ENCODE measurements around the gene L2HGDH.

Gene L2HGDH

GRCh38 chr14:50301914-50302313 is 10.1 kb downstream of the L2HGDH start:
- H3K36me3 Mint-ChIP-seq = peaks cover 30% of the 10 kb centered on the region
- H3K9me3 Mint-ChIP-seq = no peaks in the 10 kb centered on the region
- DNase-seq = no peak
- H3K4me1 Mint-ChIP-seq = no peaks in the 10 kb centered on the region
- H3K27ac Mint-ChIP-seq = no peak overlapping the region
- no peak overlapping the region for H3K4me3 Mint-ChIP-seq
- no peaks in the 10 kb centered on the region for H3K27me3 Mint-ChIP-seq
- CTCF ChIA-PET = interaction anchor here (0.7 kb wide), 1 partner anchor 145 kb away, joined by 3 read pairs; no protein-coding TSS in a partner anchor

- CTCF ChIA-PET = no interaction called here
- H3K4me3 Mint-ChIP-seq = no peak overlapping the region
- no peaks in the 10 kb centered on the region for H3K27me3 Mint-ChIP-seq
- no peak overlapping the region for H3K27ac Mint-ChIP-seq
- H3K36me3 Mint-ChIP-seq = peaks cover 27% of the 10 kb centered on the region
- no peaks in the 10 kb centered on the region for H3K4me1 Mint-ChIP-seq
- H3K9me3 Mint-ChIP-seq = no peaks in the 10 kb centered on the region
- DNase-seq = no peak
These were observed 12.4 kb downstream of the L2HGDH start for GRCh38 chr14:50299585-50299984.

- H3K27ac Mint-ChIP-seq = no peak overlapping the region
- H3K9me3 Mint-ChIP-seq = no peaks in the 10 kb centered on the region
- no peak overlapping the region for H3K4me3 Mint-ChIP-seq
- H3K36me3 Mint-ChIP-seq = peaks cover 18% of the 10 kb centered on the region
- no peaks in the 10 kb centered on the region for H3K27me3 Mint-ChIP-seq
- no peak for DNase-seq
- CTCF ChIA-PET = no interaction called here
- H3K4me1 Mint-ChIP-seq = no peaks in the 10 kb centered on the region
These were observed 21.7 kb downstream of the L2HGDH start for GRCh38 chr14:50290306-50290705.

- Mint-ChIP-seq H3K27ac (no peak overlapping the region), H3K36me3 (peaks cover 9% of the 10 kb centered on the region), H3K9me3 (no peaks in the 10 kb centered on the region), H3K4me3 (no peak overlapping the region), H3K4me1 (no peaks in the 10 kb centered on the region), H3K27me3 (no peaks in the 10 kb centered on the region)
- DNase-seq = no peak
- CTCF ChIA-PET = no interaction called here
These were observed 23.9 kb downstream of the L2HGDH start for GRCh38 chr14:50288146-50288545.

GRCh38 chr14:50285861-50286260 is 26.2 kb downstream of the L2HGDH start:
- Mint-ChIP-seq H3K4me1 (no peaks in the 10 kb centered on the region), H3K27me3 (no peaks in the 10 kb centered on the region), H3K9me3 (no peaks in the 10 kb centered on the region), H3K36me3 (peaks cover 10% of the 10 kb centered on the region), H3K4me3 (no peak overlapping the region), H3K27ac (no peak overlapping the region)
- no peak for DNase-seq
- CTCF ChIA-PET = no interaction called here

GRCh38 chr14:50272498-50272897 is 39.5 kb downstream of the L2HGDH start:
- Mint-ChIP-seq H3K27ac (no peak overlapping the region), H3K36me3 (peaks cover 5% of the 10 kb centered on the region), H3K4me1 (no peaks in the 10 kb centered on the region), H3K9me3 (no peaks in the 10 kb centered on the region), H3K27me3 (no peaks in the 10 kb centered on the region), H3K4me3 (no peak overlapping the region)
- CTCF ChIA-PET = no interaction called here
- no peak for DNase-seq

- Mint-ChIP-seq H3K27ac (no peak overlapping the region), H3K36me3 (peaks cover 3% of the 10 kb centered on the region), H3K27me3 (no peaks in the 10 kb centered on the region), H3K4me1 (no peaks in the 10 kb centered on the region), H3K4me3 (no peak overlapping the region), H3K9me3 (no peaks in the 10 kb centered on the region)
- DNase-seq = no peak
- CTCF ChIA-PET = interaction anchor here (0.6 kb wide), 1 partner anchor 56 kb away, joined by 3 read pairs; no protein-coding TSS in a partner anchor
These were observed 41.1 kb downstream of the L2HGDH start for GRCh38 chr14:50270932-50271331.

GRCh38 chr14:50265029-50265428 is 47.0 kb downstream of the L2HGDH start:
- H3K27me3 Mint-ChIP-seq = no peaks in the 10 kb centered on the region
- H3K36me3 Mint-ChIP-seq = peaks cover 6% of the 10 kb centered on the region
- H3K4me3 Mint-ChIP-seq = no peak overlapping the region
- no peaks in the 10 kb centered on the region for H3K4me1 Mint-ChIP-seq
- CTCF ChIA-PET = no interaction called here
- no peak overlapping the region for H3K27ac Mint-ChIP-seq
- H3K9me3 Mint-ChIP-seq = no peaks in the 10 kb centered on the region
- DNase-seq = no peak

GRCh38 chr14:50263321-50263720 is 48.7 kb downstream of the L2HGDH start:
- CTCF ChIA-PET = no interaction called here
- no peak for DNase-seq
- no peaks in the 10 kb centered on the region for H3K9me3 Mint-ChIP-seq
- no peak overlapping the region for H3K27ac Mint-ChIP-seq
- peaks cover 5% of the 10 kb centered on the region for H3K36me3 Mint-ChIP-seq
- H3K27me3 Mint-ChIP-seq = no peaks in the 10 kb centered on the region
- H3K4me1 Mint-ChIP-seq = no peaks in the 10 kb centered on the region
- no peak overlapping the region for H3K4me3 Mint-ChIP-seq

GRCh38 chr14:50262865-50263264 is 49.2 kb downstream of the L2HGDH start:
- Mint-ChIP-seq H3K4me3 (no peak overlapping the region), H3K27me3 (no peaks in the 10 kb centered on the region), H3K36me3 (peaks cover 5% of the 10 kb centered on the region), H3K27ac (no peak overlapping the region), H3K4me1 (peaks cover 4% of the 10 kb centered on the region), H3K9me3 (no peaks in the 10 kb centered on the region)
- CTCF ChIA-PET = interaction anchor here (0.6 to 1.5 kb wide), 2 partner anchors 410 to 596 kb away, joined by 3 to 4 read pairs; partner anchors contain the start of gene NEMF
- DNase-seq = no peak

- Mint-ChIP-seq H3K9me3 (no peaks in the 10 kb centered on the region), H3K27ac (no peak overlapping the region), H3K4me1 (peaks cover 7% of the 10 kb centered on the region), H3K27me3 (no peaks in the 10 kb centered on the region), H3K36me3 (peaks cover 4% of the 10 kb centered on the region), H3K4me3 (no peak overlapping the region)
- DNase-seq = peak; percentile 39
- CTCF ChIA-PET = interaction anchor here (0.7 to 1.5 kb wide), 4 partner anchors 19 to 408 kb away, joined by 3 to 4 read pairs (median 3); partner anchors contain the start of gene NEMF
These were observed 51.5 kb downstream of the L2HGDH start for GRCh38 chr14:50260511-50260910.

- H3K9me3 Mint-ChIP-seq = no peaks in the 10 kb centered on the region
- no peak for DNase-seq
- peaks cover 7% of the 10 kb centered on the region for H3K4me1 Mint-ChIP-seq
- no peak overlapping the region for H3K27ac Mint-ChIP-seq
- CTCF ChIA-PET = interaction anchor here (1.3 to 1.5 kb wide), 2 partner anchors 21 to 408 kb away, joined by 3 to 4 read pairs; partner anchors contain the start of gene NEMF
- H3K4me3 Mint-ChIP-seq = no peak overlapping the region
- H3K36me3 Mint-ChIP-seq = peaks cover 4% of the 10 kb centered on the region
- H3K27me3 Mint-ChIP-seq = no peaks in the 10 kb centered on the region
These were observed 52.0 kb downstream of the L2HGDH start for GRCh38 chr14:50260072-50260471.

GRCh38 chr14:50257732-50258131 is 54.3 kb downstream of the L2HGDH start:
- Mint-ChIP-seq H3K9me3 (no peaks in the 10 kb centered on the region), H3K27me3 (no peaks in the 10 kb centered on the region), H3K27ac (no peak overlapping the region), H3K4me3 (no peak overlapping the region), H3K36me3 (peaks cover 11% of the 10 kb centered on the region), H3K4me1 (peaks cover 7% of the 10 kb centered on the region)
- DNase-seq = no peak
- CTCF ChIA-PET = no interaction called here

- CTCF ChIA-PET = no interaction called here
- no peak for DNase-seq
- no peaks in the 10 kb centered on the region for H3K9me3 Mint-ChIP-seq
- H3K27me3 Mint-ChIP-seq = no peaks in the 10 kb centered on the region
- H3K4me3 Mint-ChIP-seq = no peak overlapping the region
- peaks cover 16% of the 10 kb centered on the region for H3K36me3 Mint-ChIP-seq
- peaks cover 7% of the 10 kb centered on the region for H3K4me1 Mint-ChIP-seq
- no peak overlapping the region for H3K27ac Mint-ChIP-seq
These were observed 57.8 kb downstream of the L2HGDH start for GRCh38 chr14:50254248-50254647.

GRCh38 chr14:50249136-50249775 is 62.8 kb downstream of the L2HGDH start:
- DNase-seq = no peak
- Mint-ChIP-seq H3K4me3 (no peak overlapping the region), H3K27ac (no peak overlapping the region), H3K36me3 (peaks cover 22% of the 10 kb centered on the region), H3K27me3 (no peaks in the 10 kb centered on the region), H3K4me1 (no peaks in the 10 kb centered on the region), H3K9me3 (no peaks in the 10 kb centered on the region)
- CTCF ChIA-PET = interaction anchor here (1.6 kb wide), 1 partner anchor 10 kb away, joined by 4 read pairs; no protein-coding TSS in a partner anchor

All from activated naive CD4-positive, alpha-beta T cell treated with anti-CD3 and anti-CD28 coated beads, Interleukin-2, amount 10 ng/mL, durations not matched to agents 7 days and 5 days (primary cell).